Measurements from ENCODE around the gene STARD7. TPM values are rescaled to one million over a fixed set of nuclear protein-coding genes. Genes with fewer than 3 reads are reported as not detected.

STARD7 gene
- total and polyA plus RNA-seq, 10 of the 15 experiments (the other 5 are each of a cell fraction or from before 2014, with no cell fraction given), result 85.4 to 237 (median 153) TPM

- no peaks in the 10 kb centered on the region for H3K27me3 ChIP-seq (replicated peaks in 1 of 2; ENCODE audit: control insufficient read depth in 2 of 2, insufficient read depth in 2 of 2, low read length in 1 of 2)
- ChIA-PET CTCF (interaction anchor here (1.5 to 3.0 kb wide), 3 partner anchors 12 to 48 kb away, joined by 3 to 15 read pairs (median 6); partner anchors contain the start of gene ASTL), POLR2A (interaction anchor here (0.6 to 0.8 kb wide), 4 partner anchors 19 to 548 kb away, joined by 3 to 6 read pairs (median 4); no protein-coding TSS in a partner anchor), RAD21 (ENCODE audit: unreplicated experiment) (no interaction called here), SMC1A (ENCODE audit: uncharacterized antibody, unreplicated experiment) (no interaction called here)
- H3K4me1 ChIP-seq (ENCODE audit: control insufficient read depth, insufficient read depth, low read length), result peaks cover 2% of the 10 kb centered on the region; the same call in 1 of the 2 replicates
- no peak overlapping the region for H3K9ac ChIP-seq (ENCODE audit: control insufficient read depth, insufficient read depth, low read length)
- no peak overlapping the region for H3K27ac ChIP-seq (ENCODE audit: control insufficient read depth, insufficient read depth)
- H2AFZ ChIP-seq (ENCODE audit: control insufficient read depth, low read depth, low read length), result no peak overlapping the region
- no peaks in the 10 kb centered on the region for H3K9me3 ChIP-seq (replicated peaks; ENCODE audit: control insufficient read depth, insufficient read depth, low read length)
- H4K20me1 ChIP-seq (ENCODE audit: control insufficient read depth, insufficient read depth), result no peaks in the 10 kb centered on the region
- WGBS (ENCODE audit: insufficient coverage, insufficient replicate concordance, low lambda C conversion rate, missing lambda C conversion rate), result 100% methylated on average over 5 of the region's 5 CpGs
- in situ Hi-C loops (cut with MboI) (no loop called here), intact Hi-C loops (cut with micrococcal nuclease; ENCODE audit: unreplicated experiment) (no loop called here)
- FAIRE-seq, result no peak
- no peak for ATAC-seq
- H3K79me2 ChIP-seq (ENCODE audit: control insufficient read depth, insufficient read depth, low read length), result no peaks in the 10 kb centered on the region
- no peak for DNase-seq (ENCODE audit: low read depth, low spot score)
- peaks cover 11 to 37% of the 10 kb centered on the region in 2 experiments for H3K36me3 ChIP-seq (ENCODE audit: control insufficient read depth in 2 of 2, insufficient read depth in 2 of 2, low read length in 1 of 2)
- H3K4me3 ChIP-seq, result no peak overlapping the region
- no peak for TF ChIP-seq HDAC2 (IDR thresholded peaks at IDR 0.05)
- TF ChIP-seq JUNB (IDR thresholded peaks at IDR 0.05), result no peak
- no peak for TF ChIP-seq KLF5 (IDR thresholded peaks at IDR 0.05; ENCODE audit: partially characterized antibody)
- no peak for TF ChIP-seq STAT3 (IDR thresholded peaks at IDR 0.05; ENCODE audit: low read depth, low read length)
- no peak for TF ChIP-seq SUZ12 (IDR thresholded peaks at IDR 0.05; ENCODE audit: unreplicated experiment)
- TF ChIP-seq POLR2AphosphoS2 (IDR thresholded peaks at IDR 0.05; ENCODE audit: low read depth, low read length), result no peak
- no peak for TF ChIP-seq SIN3A (IDR thresholded peaks at IDR 0.05; ENCODE audit: low read depth, low read length)
- TF ChIP-seq TCF12 (IDR thresholded peaks at IDR 0.05; ENCODE audit: low read depth, low read length), result no peak
- no peak for TF ChIP-seq SUPT20H (IDR thresholded peaks at IDR 0.05; ENCODE audit: borderline replicate concordance, control insufficient read depth, low read depth, low read length)
- no peak for TF ChIP-seq HDAC6 (IDR thresholded peaks at IDR 0.05; ENCODE audit: unreplicated experiment)
- no peak for TF ChIP-seq IKZF1 (conservative IDR thresholded peaks at IDR 0.05)
- TF ChIP-seq USF2 (IDR thresholded peaks at IDR 0.05; ENCODE audit: borderline replicate concordance, low read depth, low read length), result no peak
- TF ChIP-seq NFYA (IDR thresholded peaks at IDR 0.05; ENCODE audit: borderline replicate concordance, low read depth, low read length), result no peak
- TF ChIP-seq RELB (IDR thresholded peaks at IDR 0.05; ENCODE audit: low read depth), result no peak
- no TSS peak for BruUV-seq (replicated peaks)
- H3K4me2 ChIP-seq (ENCODE audit: control insufficient read depth, insufficient read depth), result no peak overlapping the region
These were observed 22.1 kb downstream of the STARD7 start for GRCh38 chr2:96186562-96186961.

Data from GM12878 (cell line).